NB4 (cell line): Measurements from ENCODE around the gene BLOC1S4.

Experiments
- DNase-seq: peaks from one replicate; pipeline ENCODE4 v3.0.0; 2010; ENCODE audit warnings: low read depth
- H3K4me3 ChIP-seq: one replicate; pipeline ENCODE4 v1.5.1; 2011; ENCODE audit warnings: mild to moderate bottlenecking, low read depth, low read length, moderate library complexity
- CTCF ChIP-seq: IDR thresholded peaks from one replicate; pipeline ENCODE4 v1.5.1; 2012; ENCODE audit warnings: low read depth, low read length
- MAX ChIP-seq: IDR thresholded peaks from 2 replicates; pipeline ENCODE4 v1.6.1; 2011; ENCODE audit warnings: low read depth, low read length
- MYC ChIP-seq: IDR thresholded peaks from 2 replicates; pipeline ENCODE4 v1.6.1; 2011; ENCODE audit warnings: low read depth, low read length
- POLR2A ChIP-seq: IDR thresholded peaks from 2 replicates; pipeline ENCODE4 v1.6.1; 2011; ENCODE audit warnings: mild to moderate bottlenecking; ENCODE audit not compliant: insufficient read length; ENCODE audit errors: extremely low read depth

The BLOC1S4 gene

GRCh38 chr4:6730603-6731317 lies 14.8 kb downstream of the BLOC1S4 start:
- TF ChIP-seq MAX (no peak), POLR2A (no peak)
- peak; percentile 47 for DNase-seq
- H3K4me3 ChIP-seq, result no peak overlapping the region

- DNase-seq, result no peak
- TF ChIP-seq MAX, result no peak
- no peak for TF ChIP-seq CTCF
- no peak for TF ChIP-seq POLR2A
- TF ChIP-seq MYC, result no peak
- H3K4me3 ChIP-seq, result no peak overlapping the region
Observed at GRCh38 chr4:6731318-6731675, 15.3 kb downstream of the BLOC1S4 start.

- TF ChIP-seq MYC (no peak), MAX (no peak), POLR2A (no peak), CTCF (no peak)
- no peak for DNase-seq
- H3K4me3 ChIP-seq, result no peak overlapping the region
Observed at GRCh38 chr4:6731780-6732179, 15.8 kb downstream of the BLOC1S4 start.

- no peak overlapping the region for H3K4me3 ChIP-seq
- TF ChIP-seq MAX, result no peak
- no peak for TF ChIP-seq POLR2A
- no peak for TF ChIP-seq CTCF
- TF ChIP-seq MYC, result no peak
- DNase-seq, result peak; percentile 72
Observed at GRCh38 chr4:6732441-6733357, 16.7 kb downstream of the BLOC1S4 start.

- H3K4me3 ChIP-seq, result no peak overlapping the region
- no peak for DNase-seq
- TF ChIP-seq CTCF, result no peak
- TF ChIP-seq MYC, result no peak
- TF ChIP-seq POLR2A, result no peak
- no peak for TF ChIP-seq MAX
Observed at GRCh38 chr4:6733358-6734164, 17.6 kb downstream of the BLOC1S4 start.
